Breast epithelium (tissue), 3 donors: ENCODE results near the gene RASA3.

Source experiments
- POLR2A ChIP-seq: fragments of 450-650 bp; IDR thresholded peaks from one replicate; pipeline ENCODE4 v1.6.1; 2016; ENCODE audit warnings: antibody characterized with exemption, mild to moderate bottlenecking, moderate library complexity
- TF ChIP-seq, protein P1 (sequence below), 3 donors: fragments of 450-650 bp; IDR thresholded peaks; one replicate each; pipeline ENCODE4 v1.5.1; 2016 to 2017; ENCODE audit warnings: antibody characterized with exemption in 3 of 3, mild to moderate bottlenecking in 3 of 3, moderate library complexity in 3 of 3

- TF ChIP-seq, protein P1, sequence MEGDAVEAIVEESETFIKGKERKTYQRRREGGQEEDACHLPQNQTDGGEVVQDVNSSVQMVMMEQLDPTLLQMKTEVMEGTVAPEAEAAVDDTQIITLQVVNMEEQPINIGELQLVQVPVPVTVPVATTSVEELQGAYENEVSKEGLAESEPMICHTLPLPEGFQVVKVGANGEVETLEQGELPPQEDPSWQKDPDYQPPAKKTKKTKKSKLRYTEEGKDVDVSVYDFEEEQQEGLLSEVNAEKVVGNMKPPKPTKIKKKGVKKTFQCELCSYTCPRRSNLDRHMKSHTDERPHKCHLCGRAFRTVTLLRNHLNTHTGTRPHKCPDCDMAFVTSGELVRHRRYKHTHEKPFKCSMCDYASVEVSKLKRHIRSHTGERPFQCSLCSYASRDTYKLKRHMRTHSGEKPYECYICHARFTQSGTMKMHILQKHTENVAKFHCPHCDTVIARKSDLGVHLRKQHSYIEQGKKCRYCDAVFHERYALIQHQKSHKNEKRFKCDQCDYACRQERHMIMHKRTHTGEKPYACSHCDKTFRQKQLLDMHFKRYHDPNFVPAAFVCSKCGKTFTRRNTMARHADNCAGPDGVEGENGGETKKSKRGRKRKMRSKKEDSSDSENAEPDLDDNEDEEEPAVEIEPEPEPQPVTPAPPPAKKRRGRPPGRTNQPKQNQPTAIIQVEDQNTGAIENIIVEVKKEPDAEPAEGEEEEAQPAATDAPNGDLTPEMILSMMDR (IDR thresholded peaks at IDR 0.05) = no peak
- TF ChIP-seq POLR2A = no peak
These were observed 81.6 kb downstream of the RASA3 start for GRCh38 chr13:114050536-114051450.
